A673 (cell line): Measurements from ENCODE around the gene CCDC92. TPM values are rescaled to one million over a fixed set of nuclear protein-coding genes. Genes with fewer than 3 reads are reported as not detected.

Experiments
- BruUV-seq: library from RNA; stranded (reverse); fragments of 400-500 nt; replicated peaks from 2 replicates; lab custom pipeline; 2021; lab: Mats Ljungman, UMichigan
- CTCF ChIA-PET: fragments of 300-600 bp; sonication (Branson Sonifier 250); formaldehyde crosslinking; loops from one replicate; lab custom pipeline; 2022; ENCODE audit warnings: antibody characterized with exemption; lab: Charles Lee
- POLR2A ChIA-PET: fragments of 300-600 bp; sonication (Branson Sonifier 250); formaldehyde crosslinking; loops from one replicate; lab custom pipeline; 2022; ENCODE audit warnings: antibody characterized with exemption; ENCODE audit not compliant: low non-redundant PET; lab: Charles Lee
- DNase-seq: peaks from one replicate; pipeline ENCODE4 v3.0.0-alpha.2; 2015; ENCODE audit warnings: low spot score
- H3K27ac ChIP-seq: fragments of 200-600 bp; sonication (generic); 2 replicates; pipeline ENCODE4 v1.5.1; 2016; ENCODE audit warnings: mixed run types, low read depth, mild to moderate bottlenecking, mixed read lengths, antibody characterized with exemption, low read length; ENCODE audit not compliant: poor library complexity, severe bottlenecking
- H3K27me3 ChIP-seq: fragments of 200-600 bp; sonication (generic); replicated peaks from 2 replicates; pipeline ENCODE4 v1.6.1; 2017; ENCODE audit warnings: mixed run types, low read depth, mild to moderate bottlenecking, mixed read lengths, antibody characterized with exemption, low read length; ENCODE audit not compliant: insufficient read depth, poor library complexity
- H3K36me3 ChIP-seq: fragments of 200-600 bp; sonication (generic); 2 replicates; pipeline ENCODE4 v1.6.1; 2016; ENCODE audit warnings: mixed run types, mild to moderate bottlenecking, mixed read lengths, antibody characterized with exemption, low read length; ENCODE audit not compliant: insufficient read depth, poor library complexity, severe bottlenecking
- H3K4me1 ChIP-seq: fragments of 200-600 bp; sonication (generic); 2 replicates; pipeline ENCODE4 v1.6.1; 2017; ENCODE audit warnings: mixed run types, mild to moderate bottlenecking, mixed read lengths, antibody characterized with exemption, low read length; ENCODE audit not compliant: insufficient read depth, poor library complexity, severe bottlenecking
- H3K4me3 ChIP-seq: fragments of 200-600 bp; sonication (generic); 2 replicates; pipeline ENCODE4 v1.5.1; 2016; ENCODE audit warnings: low read depth, mixed run types, mild to moderate bottlenecking, mixed read lengths, low read length; ENCODE audit not compliant: poor library complexity, severe bottlenecking
- H3K9me3 ChIP-seq: fragments of 200-600 bp; sonication (generic); 2 replicates; pipeline ENCODE4 v1.6.1; 2016; ENCODE audit warnings: mixed run types, low read depth, mild to moderate bottlenecking, mixed read lengths, antibody characterized with exemption, low read length; ENCODE audit not compliant: poor library complexity, severe bottlenecking
- EZH2 ChIP-seq: fragments of 200-600 bp; sonication (generic); IDR thresholded peaks from 2 replicates; pipeline ENCODE4 v1.6.1; 2017; ENCODE audit warnings: borderline replicate concordance, low read depth, mild to moderate bottlenecking, mixed read lengths, antibody characterized with exemption, low read length; ENCODE audit not compliant: poor library complexity, severe bottlenecking
- intact Hi-C: fragments of 100-400 bp; cut with micrococcal nuclease; formaldehyde crosslinking; loops from one replicate; pipeline ENCODE4 v1.10.0; 2022; ENCODE audit not compliant: unreplicated experiment
- total RNA-seq: library from RNA; stranded (reverse); gene quantifications from 2 replicates; pipeline ENCODE4 v1.2.3, GENCODE V29; 2021
- TF ChIP-seq, protein P1 (sequence below): fragments of 300-800, 200-600 bp; sonication (generic); conservative IDR thresholded peaks from 2 replicates; pipeline ENCODE4 v1.5.1; 2017; ENCODE audit warnings: low read depth, mild to moderate bottlenecking, antibody characterized with exemption, low read length, moderate library complexity, mixed read lengths

Gene CCDC92
- total RNA-seq, 1 experiment from 2014 or later: 28.7 TPM

DNA sequence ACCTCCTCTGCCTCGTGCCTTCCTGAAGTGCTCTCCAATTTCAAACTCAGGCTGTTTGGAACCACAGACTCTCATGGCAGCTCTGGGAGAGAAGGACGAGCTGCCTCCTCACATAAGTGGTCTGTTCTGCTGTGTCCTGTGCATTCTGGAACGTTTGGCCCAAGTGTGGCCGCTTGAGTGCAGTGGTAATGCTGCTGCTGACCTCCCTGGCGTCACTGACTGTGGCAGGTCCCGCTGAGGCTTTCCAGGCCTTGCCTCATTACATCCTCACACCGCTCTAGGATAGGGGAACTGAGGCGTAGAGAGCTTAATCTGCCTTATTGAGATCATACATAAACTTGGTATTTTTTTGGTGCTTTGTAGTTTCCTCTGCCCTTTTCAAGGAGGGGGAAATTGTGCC lies 14.2 kb downstream of the CCDC92 start:
- TF ChIP-seq, protein P1, sequence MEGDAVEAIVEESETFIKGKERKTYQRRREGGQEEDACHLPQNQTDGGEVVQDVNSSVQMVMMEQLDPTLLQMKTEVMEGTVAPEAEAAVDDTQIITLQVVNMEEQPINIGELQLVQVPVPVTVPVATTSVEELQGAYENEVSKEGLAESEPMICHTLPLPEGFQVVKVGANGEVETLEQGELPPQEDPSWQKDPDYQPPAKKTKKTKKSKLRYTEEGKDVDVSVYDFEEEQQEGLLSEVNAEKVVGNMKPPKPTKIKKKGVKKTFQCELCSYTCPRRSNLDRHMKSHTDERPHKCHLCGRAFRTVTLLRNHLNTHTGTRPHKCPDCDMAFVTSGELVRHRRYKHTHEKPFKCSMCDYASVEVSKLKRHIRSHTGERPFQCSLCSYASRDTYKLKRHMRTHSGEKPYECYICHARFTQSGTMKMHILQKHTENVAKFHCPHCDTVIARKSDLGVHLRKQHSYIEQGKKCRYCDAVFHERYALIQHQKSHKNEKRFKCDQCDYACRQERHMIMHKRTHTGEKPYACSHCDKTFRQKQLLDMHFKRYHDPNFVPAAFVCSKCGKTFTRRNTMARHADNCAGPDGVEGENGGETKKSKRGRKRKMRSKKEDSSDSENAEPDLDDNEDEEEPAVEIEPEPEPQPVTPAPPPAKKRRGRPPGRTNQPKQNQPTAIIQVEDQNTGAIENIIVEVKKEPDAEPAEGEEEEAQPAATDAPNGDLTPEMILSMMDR: no peak
- no peak for TF ChIP-seq EZH2
- ChIA-PET POLR2A (no interaction called here), CTCF (no interaction called here)
- no TSS peak for BruUV-seq
- Histone ChIP-seq H3K4me1 (no peaks in the 10 kb centered on the region), H3K36me3 (no peaks in the 10 kb centered on the region), H3K27me3 (no peaks in the 10 kb centered on the region), H3K4me3 (no peak overlapping the region), H3K27ac (no peak overlapping the region), H3K9me3 (no peaks in the 10 kb centered on the region)
- intact Hi-C loops: no loop called here
- DNase-seq: no peak

DNA sequence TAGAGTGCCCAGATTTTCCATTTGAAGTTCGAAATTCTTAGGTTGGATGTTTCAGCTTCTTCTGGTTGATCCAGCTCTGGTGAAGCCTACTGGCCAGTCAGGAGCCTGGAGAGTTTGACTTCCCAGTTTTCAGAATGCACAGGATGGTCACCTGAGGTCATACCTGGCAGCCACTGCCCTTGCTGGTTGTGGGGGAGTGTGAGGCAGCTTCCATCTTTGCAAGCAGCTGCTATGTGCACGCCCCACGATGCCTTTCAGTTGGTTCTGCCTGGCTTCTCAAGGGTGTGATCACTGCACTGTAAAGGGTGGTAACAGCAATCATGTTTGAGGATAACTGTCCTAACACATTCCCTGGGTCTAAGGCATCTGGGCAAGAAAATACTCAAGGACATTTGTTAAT lies 15.4 kb downstream of the CCDC92 start:
- Histone ChIP-seq H3K36me3 (no peaks in the 10 kb centered on the region), H3K4me3 (no peak overlapping the region), H3K27ac (no peak overlapping the region), H3K27me3 (no peaks in the 10 kb centered on the region), H3K9me3 (no peaks in the 10 kb centered on the region), H3K4me1 (no peaks in the 10 kb centered on the region)
- POLR2A ChIA-PET: no interaction called here
- intact Hi-C loops: no loop called here
- CTCF ChIA-PET: no interaction called here
- DNase-seq: no peak
- BruUV-seq: no TSS peak
- TF ChIP-seq EZH2: no peak
- TF ChIP-seq, protein P1: no peak

DNA sequence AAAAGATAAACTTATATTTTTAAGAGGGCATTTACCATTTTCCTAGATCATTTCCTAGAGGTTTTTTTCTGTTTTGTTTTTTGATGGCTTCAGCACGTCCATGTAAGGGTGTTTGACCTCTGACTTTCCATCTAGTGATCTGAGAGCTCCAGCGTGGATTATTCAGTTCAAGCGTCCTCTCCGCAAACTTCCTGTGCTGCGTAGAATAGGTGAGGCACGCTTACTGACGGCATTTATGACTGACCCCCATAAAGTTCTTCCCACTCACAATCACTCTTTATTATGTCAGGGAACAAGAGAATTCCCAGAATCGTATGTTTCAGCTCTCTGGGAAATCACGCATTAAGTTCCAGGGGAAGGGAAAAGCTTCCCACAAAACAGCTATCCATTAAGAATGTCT lies 16.4 kb downstream of the CCDC92 start:
- no peaks in the 10 kb centered on the region for H3K4me1 ChIP-seq
- TF ChIP-seq, protein P1: no peak
- TF ChIP-seq EZH2: no peak
- no peak for DNase-seq
- ChIA-PET POLR2A (no interaction called here), CTCF (no interaction called here)
- H3K4me3 ChIP-seq: no peak overlapping the region
- H3K27ac ChIP-seq: no peak overlapping the region
- H3K9me3 ChIP-seq: no peaks in the 10 kb centered on the region
- no TSS peak for BruUV-seq
- intact Hi-C loops: no loop called here
- no peaks in the 10 kb centered on the region for H3K27me3 ChIP-seq
- no peaks in the 10 kb centered on the region for H3K36me3 ChIP-seq
